MM.1S (cell line): ENCODE measurements around the gene B4GALT3.

ENCODE experiments used
- DNase-seq: peaks from one replicate; pipeline ENCODE4 v3.0.0-alpha.2; 2015
- H2AFZ ChIP-seq: fragments of 300-600 bp; sonication (generic); 2 replicates; pipeline ENCODE4 v1.6.0; 2016; ENCODE audit warnings: antibody characterized with exemption, low read length
- H3F3A ChIP-seq: fragments of 300-600 bp; sonication (generic); 2 replicates; pipeline ENCODE4 v1.6.1; 2016; ENCODE audit warnings: mild to moderate bottlenecking, antibody characterized with exemption, low read length, moderate library complexity, mixed read lengths; ENCODE audit not compliant: insufficient read depth
- H3K27ac ChIP-seq: fragments of 300-600 bp; sonication (generic); 2 replicates; pipeline ENCODE4 v1.5.1; 2016; ENCODE audit warnings: mild to moderate bottlenecking, low read length
- H3K27me3 ChIP-seq: fragments of 300-600 bp; sonication (generic); replicated peaks from 2 replicates; pipeline ENCODE4 v1.6.0; 2016; ENCODE audit warnings: low read length; ENCODE audit not compliant: insufficient read depth
- H3K36me3 ChIP-seq: fragments of 300-600 bp; sonication (generic); replicated peaks from 2 replicates; pipeline ENCODE4 v1.6.1; 2016; ENCODE audit warnings: mild to moderate bottlenecking, low read length, mixed read lengths; ENCODE audit not compliant: insufficient read depth
- H3K4me1 ChIP-seq: fragments of 300-600 bp; sonication (generic); 2 replicates; pipeline ENCODE4 v1.6.1; 2016; ENCODE audit warnings: low read length, mixed read lengths
- H3K4me2 ChIP-seq: fragments of 300-600 bp; sonication (generic); 2 replicates; pipeline ENCODE4 v1.6.0; 2016; ENCODE audit warnings: low read depth, low read length
- H3K4me3 ChIP-seq: fragments of 300-600 bp; sonication (generic); 2 replicates; pipeline ENCODE4 v1.5.1; 2016; ENCODE audit warnings: low read length, mixed read lengths
- H3K79me2 ChIP-seq: fragments of 300-600 bp; sonication (generic); 2 replicates; pipeline ENCODE4 v1.6.1; 2016; ENCODE audit warnings: mixed run types, low read length, mixed read lengths
- H3K9ac ChIP-seq: fragments of 300-600 bp; sonication (generic); 2 replicates; pipeline ENCODE4 v1.6.1; 2016; ENCODE audit warnings: low read length, mixed read lengths
- H3K9me2 ChIP-seq: fragments of 300-600 bp; sonication (generic); replicated peaks from 2 replicates; pipeline ENCODE4 v1.6.1; 2016; ENCODE audit warnings: mild to moderate bottlenecking, low read length, mixed read lengths; ENCODE audit not compliant: insufficient read depth
- H3K9me3 ChIP-seq: fragments of 300-600 bp; sonication (generic); replicated peaks from 2 replicates; pipeline ENCODE4 v1.6.1; 2016; ENCODE audit warnings: mild to moderate bottlenecking, low read length, mixed read lengths; ENCODE audit not compliant: insufficient read depth
- H4K20me1 ChIP-seq: fragments of 300-600 bp; sonication (generic); 2 replicates; pipeline ENCODE4 v1.6.1; 2016; ENCODE audit warnings: mild to moderate bottlenecking, low read length, moderate library complexity, mixed read lengths; ENCODE audit not compliant: insufficient read depth
- CTCF ChIP-seq: fragments of 300-600 bp; sonication (generic); IDR thresholded peaks from 2 replicates; pipeline ENCODE4 v1.5.1; 2016; ENCODE audit warnings: antibody characterized with exemption, low read length, mixed read lengths
- EZH2 ChIP-seq: fragments of 300-600 bp; sonication (generic); optimal IDR thresholded peaks from 2 replicates; pipeline ENCODE3; 2017; ENCODE audit warnings: low read depth, mild to moderate bottlenecking, antibody characterized with exemption, low read length, mixed read lengths
- EZH2phosphoT487 ChIP-seq: fragments of 300-600 bp; sonication (generic); IDR thresholded peaks from 2 replicates; pipeline ENCODE4 v1.6.1; 2018; ENCODE audit warnings: antibody characterized with exemption, low read length

Gene B4GALT3

GRCh38 chr1:161162806-161163205 is 14.5 kb downstream of the B4GALT3 start:
- no peaks in the 10 kb centered on the region for H3K9me2 ChIP-seq
- no peaks in the 10 kb centered on the region for H3K9me3 ChIP-seq
- H3K4me3 ChIP-seq = no peak overlapping the region
- H3K27me3 ChIP-seq = no peaks in the 10 kb centered on the region
- H3K36me3 ChIP-seq = no peaks in the 10 kb centered on the region
- TF ChIP-seq CTCF (no peak), EZH2 (no peak), EZH2phosphoT487 (no peak)
- H3K27ac ChIP-seq = no peak overlapping the region
- peaks cover 24% of the 10 kb centered on the region for H3F3A ChIP-seq
- H3K4me2 ChIP-seq = no peak overlapping the region
- H3K9ac ChIP-seq = no peak overlapping the region
- H3K4me1 ChIP-seq = peaks cover 28% of the 10 kb centered on the region
- DNase-seq = no peak
- H4K20me1 ChIP-seq = no peaks in the 10 kb centered on the region
- no peak overlapping the region for H2AFZ ChIP-seq
- H3K79me2 ChIP-seq = peaks cover 27% of the 10 kb centered on the region

- DNase-seq = no peak
- Histone ChIP-seq H3K9me3 (no peaks in the 10 kb centered on the region), H3F3A (peaks cover 30% of the 10 kb centered on the region), H3K4me1 (peaks cover 28% of the 10 kb centered on the region), H3K27me3 (no peaks in the 10 kb centered on the region), H2AFZ (no peak overlapping the region), H3K9ac (no peak overlapping the region), H3K9me2 (no peaks in the 10 kb centered on the region), H3K4me3 (no peak overlapping the region), H3K27ac (no peak overlapping the region), H3K79me2 (peaks cover 24% of the 10 kb centered on the region), H3K4me2 (no peak overlapping the region), H4K20me1 (no peaks in the 10 kb centered on the region), H3K36me3 (peaks cover 5% of the 10 kb centered on the region; the same call in 1 of the 2 replicates)
- TF ChIP-seq EZH2 (no peak), EZH2phosphoT487 (no peak), CTCF (no peak)
These were observed 15.3 kb downstream of the B4GALT3 start for GRCh38 chr1:161162052-161162451.

GRCh38 chr1:161161652-161162051 is 15.7 kb downstream of the B4GALT3 start:
- Histone ChIP-seq H3K79me2 (peaks cover 20% of the 10 kb centered on the region), H3F3A (peaks cover 29% of the 10 kb centered on the region), H3K27me3 (no peaks in the 10 kb centered on the region), H3K27ac (no peak overlapping the region), H2AFZ (no peak overlapping the region), H3K9me3 (no peaks in the 10 kb centered on the region), H3K36me3 (peaks cover 5% of the 10 kb centered on the region; the same call in 1 of the 2 replicates), H3K9ac (no peak overlapping the region), H3K9me2 (no peaks in the 10 kb centered on the region), H3K4me1 (peaks cover 27% of the 10 kb centered on the region), H3K4me2 (no peak overlapping the region), H4K20me1 (no peaks in the 10 kb centered on the region), H3K4me3 (no peak overlapping the region)
- no peak for TF ChIP-seq EZH2
- no peak for DNase-seq

GRCh38 chr1:161160671-161161145 is 16.6 kb downstream of the B4GALT3 start:
- Histone ChIP-seq H3K4me2 (no peak overlapping the region), H3K9me2 (no peaks in the 10 kb centered on the region)

More at GRCh38 chr1:161160671-161161145, 16.6 kb downstream of the B4GALT3 start:
- TF ChIP-seq EZH2phosphoT487 (no peak), CTCF (no peak), EZH2 (no peak)
- H3F3A ChIP-seq = peaks cover 22% of the 10 kb centered on the region
- peaks cover 27% of the 10 kb centered on the region for H3K4me1 ChIP-seq
- no peaks in the 10 kb centered on the region for H3K9me3 ChIP-seq
- H3K27me3 ChIP-seq = no peaks in the 10 kb centered on the region
- no peak overlapping the region for H3K4me3 ChIP-seq
- DNase-seq = no peak
- no peak overlapping the region for H3K27ac ChIP-seq
- H4K20me1 ChIP-seq = no peaks in the 10 kb centered on the region
- H2AFZ ChIP-seq = no peak overlapping the region
- H3K36me3 ChIP-seq = peaks cover 5% of the 10 kb centered on the region; the same call in 1 of the 2 replicates
- H3K9ac ChIP-seq = no peak overlapping the region
- peaks cover 23% of the 10 kb centered on the region for H3K79me2 ChIP-seq
